Neuronal stem cell (in vitro differentiated cells): ENCODE measurements around the gene SLAMF7.
"Not testable (repeated sequence)": the region's sequence is repeated elsewhere in the genome, so short reads cannot be mapped to it uniquely, and the experiment has no call there.

Experiments used
- DNase-seq: peaks from one replicate; pipeline ENCODE4 v3.0.0-alpha.2; 2013; ENCODE audit warnings: low spot score
- H2AFZ ChIP-seq: one replicate; pipeline ENCODE4 v1.6.1; 2013; ENCODE audit warnings: mild to moderate bottlenecking, low read length, inconsistent platforms
- H2AK5ac ChIP-seq: 2 replicates; pipeline ENCODE4 v1.6.1; 2013; ENCODE audit warnings: low read depth, mild to moderate bottlenecking, inconsistent platforms, low read length, moderate library complexity, mixed read lengths
- H2BK120ac ChIP-seq: 2 replicates; pipeline ENCODE4 v1.6.1; 2013; ENCODE audit warnings: low read depth, mild to moderate bottlenecking, inconsistent platforms, low read length, moderate library complexity, mixed read lengths
- H2BK12ac ChIP-seq: one replicate; pipeline ENCODE4 v1.6.1; 2013; ENCODE audit warnings: low read length, inconsistent platforms
- H2BK15ac ChIP-seq: 2 replicates; pipeline ENCODE4 v1.6.1; 2013; ENCODE audit warnings: mild to moderate bottlenecking, low read length, inconsistent platforms, mixed read lengths
- H2BK5ac ChIP-seq: one replicate; pipeline ENCODE4 v1.6.1; 2013; ENCODE audit warnings: inconsistent platforms, mild to moderate bottlenecking, low read length, moderate library complexity
- H3K14ac ChIP-seq: one replicate; pipeline ENCODE4 v1.6.1; 2013; ENCODE audit warnings: low read length, inconsistent platforms
- H3K18ac ChIP-seq: 2 replicates; pipeline ENCODE4 v1.6.1; 2013; ENCODE audit warnings: low read length, inconsistent platforms
- H3K23ac ChIP-seq: 2 replicates; pipeline ENCODE4 v1.6.1; 2013; ENCODE audit warnings: low read depth, mild to moderate bottlenecking, mixed read lengths, low read length, inconsistent platforms; ENCODE audit not compliant: poor library complexity
- H3K27ac ChIP-seq: replicated peaks from 3 replicates; pipeline ENCODE4 v1.5.1; 2013; ENCODE audit warnings: low read length, inconsistent platforms
- H3K27me3 ChIP-seq, 3 experiments: 2 replicates each; pipeline ENCODE4 v1.6.1; 2013; ENCODE audit warnings: low read length in 3 of 3, mild to moderate bottlenecking in 2 of 3, inconsistent platforms in 1 of 3, low read depth in 1 of 3, mixed read lengths in 1 of 3, moderate library complexity in 1 of 3; ENCODE audit not compliant: control insufficient read depth in 3 of 3, insufficient read depth in 3 of 3
- H3K36me3 ChIP-seq, 2 donors: replicated peaks in 1 of 2; 2 replicates each; pipeline ENCODE4 v1.6.1; 2013; ENCODE audit warnings: low read length in 2 of 2; ENCODE audit not compliant: control insufficient read depth in 2 of 2, insufficient read depth in 2 of 2
- H3K4ac ChIP-seq: 2 replicates; pipeline ENCODE4 v1.6.1; 2013; ENCODE audit warnings: inconsistent platforms, mild to moderate bottlenecking, low read length, moderate library complexity
- H3K4me1 ChIP-seq, 2 donors: 1 replicate in 1 of 2; 2 replicates in 1 of 2; pipeline ENCODE4 v1.6.1; 2013; ENCODE audit warnings: low read length in 2 of 2, low read depth in 1 of 2; ENCODE audit not compliant: control insufficient read depth in 2 of 2, insufficient read depth in 1 of 2
- H3K4me2 ChIP-seq: one replicate; pipeline ENCODE4 v1.6.1; 2013; ENCODE audit warnings: mild to moderate bottlenecking, low read length, inconsistent platforms; ENCODE audit not compliant: insufficient read depth, poor library complexity, severe bottlenecking
- H3K4me3 ChIP-seq, 2 donors: 2 replicates each; pipeline ENCODE4 v1.5.1; 2013; ENCODE audit warnings: low read length in 2 of 2, mild to moderate bottlenecking in 2 of 2, inconsistent platforms in 1 of 2, moderate library complexity in 1 of 2
- H3K79me1 ChIP-seq: one replicate; pipeline ENCODE4 v1.6.1; 2013; ENCODE audit warnings: low read depth, mild to moderate bottlenecking, inconsistent platforms, low read length, moderate library complexity
- H3K9ac ChIP-seq: one replicate; pipeline ENCODE4 v1.6.1; 2013; ENCODE audit warnings: mild to moderate bottlenecking, low read depth, low read length, inconsistent platforms; ENCODE audit not compliant: poor library complexity
- H3K9me3 ChIP-seq, 2 donors: replicated peaks in 1 of 2; 2 replicates each; pipeline versions ENCODE3 to v1.6.1; 2013; ENCODE audit warnings: low read length in 2 of 2, mild to moderate bottlenecking in 2 of 2, inconsistent platforms in 1 of 2, low read depth in 1 of 2, mixed read lengths in 1 of 2, moderate library complexity in 1 of 2; ENCODE audit not compliant: control insufficient read depth in 2 of 2, insufficient read depth in 1 of 2
- H4K8ac ChIP-seq: one replicate; pipeline ENCODE4 v1.6.1; 2013; ENCODE audit warnings: low read depth, mild to moderate bottlenecking, inconsistent platforms, low read length, moderate library complexity
- H4K91ac ChIP-seq: one replicate; pipeline ENCODE4 v1.6.1; 2013; ENCODE audit warnings: low read length, low read depth, mild to moderate bottlenecking, inconsistent platforms; ENCODE audit not compliant: poor library complexity
- WGBS, 2 donors: extraction: QIAGEN DNeasy Blood & Tissue Kit; methylation state at CpG; one replicate each; pipeline ENCODE4 v1.1.7; 2013; ENCODE audit warnings: missing lambda C conversion rate in 2 of 2, mixed read lengths in 1 of 2; ENCODE audit not compliant: insufficient read length in 2 of 2, insufficient replicate concordance in 1 of 2; ENCODE audit errors: extremely low coverage in 2 of 2; 5-methylcytosine and 5-hydroxymethylcytosine counted together

Gene SLAMF7

DNA sequence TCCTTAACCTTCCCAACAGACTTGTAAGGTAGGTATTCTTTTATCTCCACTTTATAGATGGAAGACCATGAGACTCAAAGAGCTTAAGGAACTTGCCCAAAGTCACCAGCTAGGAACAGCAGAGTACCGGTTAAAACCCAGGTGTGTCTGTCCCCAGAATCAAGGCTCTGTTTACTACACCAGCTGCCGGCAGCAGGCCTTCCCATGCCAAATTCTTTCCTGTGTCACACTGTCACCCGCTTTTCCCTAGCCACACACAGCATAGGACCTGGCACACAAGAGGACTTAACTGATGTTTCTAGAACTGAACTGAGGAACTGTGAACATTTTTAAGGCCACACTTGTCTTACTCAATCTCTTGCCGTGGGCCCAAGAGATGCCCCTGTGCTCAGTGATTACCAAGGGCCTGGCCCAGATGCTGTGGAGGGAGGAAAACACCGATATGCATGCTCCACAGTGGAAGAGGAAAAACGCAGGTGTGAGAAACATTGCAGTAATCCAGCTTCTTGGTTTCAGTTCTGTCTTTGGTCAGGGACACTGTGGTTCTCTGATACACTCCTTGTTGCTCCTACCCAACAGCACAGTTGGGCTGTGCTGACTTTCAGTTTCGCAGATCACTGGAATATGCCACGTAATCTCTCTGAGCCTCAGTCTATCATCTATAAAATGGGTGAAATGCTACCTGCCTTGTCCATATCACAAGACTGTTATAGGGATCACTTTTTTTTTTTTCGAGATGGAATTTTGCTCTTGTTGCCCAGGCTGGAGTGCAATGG lies 43.1 kb downstream of the SLAMF7 start:
- no peak for DNase-seq
- H2BK5ac ChIP-seq = no peak overlapping the region
- no peak overlapping the region for H2AK5ac ChIP-seq
- no peak overlapping the region for H3K14ac ChIP-seq
- no peak overlapping the region for H3K4ac ChIP-seq
- no peaks in the 10 kb centered on the region for H3K36me3 ChIP-seq
- no peak overlapping the region for H2BK12ac ChIP-seq
- no peak overlapping the region for H2BK15ac ChIP-seq
- H2BK120ac ChIP-seq = no peak overlapping the region
- H3K4me2 ChIP-seq = no peak overlapping the region
- WGBS, 2 donors = no CpG with 5 or more reads among the region's 9 CpGs
- no peak overlapping the region for H4K91ac ChIP-seq
- no peak overlapping the region for H2AFZ ChIP-seq
- no peak overlapping the region for H3K9ac ChIP-seq
- H3K27ac ChIP-seq = no peak overlapping the region
- H3K27me3 ChIP-seq = no peaks in the 10 kb centered on the region
- no peaks in the 10 kb centered on the region for H3K9me3 ChIP-seq
- no peak overlapping the region for H4K8ac ChIP-seq
- no peak overlapping the region for H3K4me3 ChIP-seq
- H3K79me1 ChIP-seq = no peaks in the 10 kb centered on the region
- H3K18ac ChIP-seq = no peak overlapping the region
- H3K23ac ChIP-seq = no peak overlapping the region
- H3K4me1 ChIP-seq = peaks cover 0 to 1% of the 10 kb centered on the region in 2 donors

GRCh38 chr1:160782988-160783765 lies 44.1 kb downstream of the SLAMF7 start:
- not testable (repeated sequence) for H2AK5ac ChIP-seq, H3K9me3 ChIP-seq, H3K18ac ChIP-seq, H2BK5ac ChIP-seq, H2BK15ac ChIP-seq, H3K4ac ChIP-seq, H3K4me3 ChIP-seq, H4K91ac ChIP-seq, H4K8ac ChIP-seq, H3K4me1 ChIP-seq, H2BK120ac ChIP-seq, H3K4me2 ChIP-seq, H3K36me3 ChIP-seq, H2AFZ ChIP-seq, H2BK12ac ChIP-seq, H3K9ac ChIP-seq, H3K27me3 ChIP-seq, H3K27ac ChIP-seq, H3K14ac ChIP-seq, H3K23ac ChIP-seq, DNase-seq, H3K79me1 ChIP-seq
- WGBS, 2 donors = no CpG with 5 or more reads among the region's 25 CpGs

DNA sequence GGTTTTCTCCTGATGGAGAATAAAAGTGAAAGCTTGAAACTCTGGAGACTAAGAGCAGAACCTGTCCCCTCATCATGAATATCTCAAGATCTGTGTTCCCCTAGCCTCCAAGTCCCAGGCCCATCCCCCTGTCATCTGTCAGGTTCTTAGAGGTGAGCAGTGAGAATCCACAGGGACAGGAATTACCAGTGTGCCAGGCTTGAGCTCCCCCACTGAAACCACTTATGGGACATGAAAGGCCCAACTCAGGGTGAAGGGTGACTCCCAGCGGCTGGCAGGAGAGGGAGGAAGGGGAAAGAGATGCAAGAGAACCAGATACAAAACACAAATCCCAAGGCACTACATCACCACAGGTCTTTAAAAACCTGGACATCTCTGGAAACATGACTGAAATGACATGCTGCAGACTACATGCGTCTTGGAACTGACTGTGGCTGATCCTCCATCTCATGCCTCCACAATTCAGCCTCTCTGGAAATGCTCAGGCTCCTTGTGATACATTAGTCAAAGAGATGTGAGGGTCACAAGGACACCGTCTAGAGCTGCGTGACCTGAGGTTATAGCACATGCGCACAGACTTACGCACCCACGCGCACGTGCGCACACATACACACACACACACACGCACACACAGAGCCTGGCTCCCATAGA lies 50.1 kb downstream of the SLAMF7 start:
- no peak overlapping the region for H3K9ac ChIP-seq
- WGBS, 2 donors = no CpG with 5 or more reads among the region's 11 CpGs
- H2BK15ac ChIP-seq = no peak overlapping the region
- H3K14ac ChIP-seq = no peak overlapping the region
- H3K4ac ChIP-seq = no peak overlapping the region
- peak overlapping the region; percentile 9 for H3K18ac ChIP-seq
- no peak overlapping the region for H4K8ac ChIP-seq
- H2AFZ ChIP-seq = no peak overlapping the region
- H2BK120ac ChIP-seq = no peak overlapping the region
- no peak overlapping the region for H4K91ac ChIP-seq
- H3K79me1 ChIP-seq = no peaks in the 10 kb centered on the region
- no peak overlapping the region for H2BK5ac ChIP-seq
- no peak overlapping the region for H3K23ac ChIP-seq
- no peaks in the 10 kb centered on the region for H3K36me3 ChIP-seq
- H3K4me3 ChIP-seq = peak overlapping the region in 1 of 2 donors; percentile 18
- H3K4me2 ChIP-seq = no peak overlapping the region
- no peaks in the 10 kb centered on the region for H3K4me1 ChIP-seq
- H3K9me3 ChIP-seq = peaks cover 0 to under 1% of the 10 kb centered on the region in 2 donors
- no peak for DNase-seq
- H3K27me3 ChIP-seq = no peaks in the 10 kb centered on the region
- H2BK12ac ChIP-seq = no peak overlapping the region
- no peak overlapping the region for H3K27ac ChIP-seq
- H2AK5ac ChIP-seq = no peak overlapping the region
